Astrocyte (in vitro differentiated cells and primary cell): ENCODE results near the gene NXPH3.

Experiments used
- EZH2 ChIP-seq: IDR thresholded peaks from 2 replicates; pipeline ENCODE4 v1.6.1; 2012; ENCODE audit warnings: mild to moderate bottlenecking, low read length, inconsistent platforms; ENCODE audit not compliant: insufficient read depth
- TF ChIP-seq, protein P1 (sequence below): IDR thresholded peaks from 2 replicates; pipeline ENCODE4 v1.5.1; 2011; ENCODE audit warnings: low read depth, mild to moderate bottlenecking, inconsistent platforms, low read length, moderate library complexity; ENCODE audit not compliant: insufficient read depth

GRCh38 chr17:49565948-49566491, 9.7 kb upstream of the NXPH3 start:
- TF ChIP-seq, protein P1, sequence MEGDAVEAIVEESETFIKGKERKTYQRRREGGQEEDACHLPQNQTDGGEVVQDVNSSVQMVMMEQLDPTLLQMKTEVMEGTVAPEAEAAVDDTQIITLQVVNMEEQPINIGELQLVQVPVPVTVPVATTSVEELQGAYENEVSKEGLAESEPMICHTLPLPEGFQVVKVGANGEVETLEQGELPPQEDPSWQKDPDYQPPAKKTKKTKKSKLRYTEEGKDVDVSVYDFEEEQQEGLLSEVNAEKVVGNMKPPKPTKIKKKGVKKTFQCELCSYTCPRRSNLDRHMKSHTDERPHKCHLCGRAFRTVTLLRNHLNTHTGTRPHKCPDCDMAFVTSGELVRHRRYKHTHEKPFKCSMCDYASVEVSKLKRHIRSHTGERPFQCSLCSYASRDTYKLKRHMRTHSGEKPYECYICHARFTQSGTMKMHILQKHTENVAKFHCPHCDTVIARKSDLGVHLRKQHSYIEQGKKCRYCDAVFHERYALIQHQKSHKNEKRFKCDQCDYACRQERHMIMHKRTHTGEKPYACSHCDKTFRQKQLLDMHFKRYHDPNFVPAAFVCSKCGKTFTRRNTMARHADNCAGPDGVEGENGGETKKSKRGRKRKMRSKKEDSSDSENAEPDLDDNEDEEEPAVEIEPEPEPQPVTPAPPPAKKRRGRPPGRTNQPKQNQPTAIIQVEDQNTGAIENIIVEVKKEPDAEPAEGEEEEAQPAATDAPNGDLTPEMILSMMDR, result no peak
- no peak for TF ChIP-seq EZH2
